Middle frontal gyrus (tissue), 1 donor: ENCODE measurements around the gene FGF14.

Experiments used
- DNase-seq: peaks from one replicate; pipeline ENCODE4 v3.0.0-alpha.2; 2015; ENCODE audit warnings: low spot score; ENCODE audit errors: extremely low spot score

FGF14 gene

GRCh38 chr13:102251817-102252216, 150.0 kb downstream of the FGF14 start:
- no peak for DNase-seq

GRCh38 chr13:102250448-102250847, 151.4 kb downstream of the FGF14 start:
- no peak for DNase-seq

- no peak for DNase-seq
These were observed 157.1 kb downstream of the FGF14 start for GRCh38 chr13:102244607-102245227.

- no peak for DNase-seq
These were observed 161.7 kb downstream of the FGF14 start for GRCh38 chr13:102240110-102240509.

GRCh38 chr13:102237230-102237629, 164.6 kb downstream of the FGF14 start:
- DNase-seq, result no peak

GRCh38 chr13:102236830-102237229, 165.0 kb downstream of the FGF14 start:
- no peak for DNase-seq

- DNase-seq, result no peak
These were observed 165.5 kb downstream of the FGF14 start for GRCh38 chr13:102236341-102236740.

- no peak for DNase-seq
These were observed 166.2 kb downstream of the FGF14 start for GRCh38 chr13:102235689-102236088.

- DNase-seq, result no peak
These were observed 167.2 kb downstream of the FGF14 start for GRCh38 chr13:102234618-102235017.

- DNase-seq, result no peak
These were observed 168.2 kb downstream of the FGF14 start for GRCh38 chr13:102233566-102234208.

GRCh38 chr13:102231479-102231878, 170.4 kb downstream of the FGF14 start:
- DNase-seq, result no peak

GRCh38 chr13:102227741-102228140, 174.1 kb downstream of the FGF14 start:
- DNase-seq, result no peak

GRCh38 chr13:102226591-102226990, 175.3 kb downstream of the FGF14 start:
- no peak for DNase-seq

GRCh38 chr13:102225892-102226291, 176.0 kb downstream of the FGF14 start:
- DNase-seq, result no peak

- no peak for DNase-seq
These were observed 181.1 kb downstream of the FGF14 start for GRCh38 chr13:102220681-102221228.

GRCh38 chr13:102214956-102215355, 186.9 kb downstream of the FGF14 start:
- DNase-seq, result no peak

- peak; percentile 6 for DNase-seq
These were observed 189.1 kb downstream of the FGF14 start for GRCh38 chr13:102212729-102213128.

GRCh38 chr13:102208347-102208746, 193.5 kb downstream of the FGF14 start:
- DNase-seq, result no peak

GRCh38 chr13:102207680-102208342, 194.0 kb downstream of the FGF14 start:
- DNase-seq, result no peak

- DNase-seq, result no peak
These were observed 198.1 kb downstream of the FGF14 start for GRCh38 chr13:102203718-102204117.

- no peak for DNase-seq
These were observed 203.2 kb downstream of the FGF14 start for GRCh38 chr13:102198418-102199311.
